GM21515 (cell line): ENCODE measurements around the gene BACH2.
"Not testable (repeated sequence)": the region's sequence is repeated elsewhere in the genome, so short reads cannot be mapped to it uniquely, and the experiment has no call there.

ENCODE experiments used
- ATAC-seq: cut with Tn5 transposase; IDR thresholded peaks from one replicate; pipeline ENCODE4 v1.9.1; 2021; ENCODE audit not compliant: unreplicated experiment

The BACH2 gene

GRCh38 chr6:90039911-90040310 lies 256.7 kb downstream of the BACH2 start:
- no peak for ATAC-seq

GRCh38 chr6:90038961-90039653 lies 257.5 kb downstream of the BACH2 start:
- no peak for ATAC-seq

GRCh38 chr6:90036963-90037362 lies 259.7 kb downstream of the BACH2 start:
- ATAC-seq: no peak

- no peak for ATAC-seq
Observed at GRCh38 chr6:90035047-90035723, 261.5 kb downstream of the BACH2 start.

- no peak for ATAC-seq
Observed at GRCh38 chr6:90033746-90034271, 262.8 kb downstream of the BACH2 start.

- ATAC-seq: not testable (repeated sequence)
Observed at GRCh38 chr6:90032489-90033212, 264.0 kb downstream of the BACH2 start.

GRCh38 chr6:90028995-90029635 lies 267.5 kb downstream of the BACH2 start:
- ATAC-seq: no peak

- no peak for ATAC-seq
Observed at GRCh38 chr6:90028066-90028778, 268.4 kb downstream of the BACH2 start.

GRCh38 chr6:90026216-90026615 lies 270.4 kb downstream of the BACH2 start:
- ATAC-seq: no peak

GRCh38 chr6:90025523-90026061 lies 271.1 kb downstream of the BACH2 start:
- ATAC-seq: no peak

GRCh38 chr6:90024633-90025032 lies 272.0 kb downstream of the BACH2 start:
- no peak for ATAC-seq

GRCh38 chr6:90021711-90022110 lies 274.9 kb downstream of the BACH2 start:
- ATAC-seq: no peak

- ATAC-seq: no peak
Observed at GRCh38 chr6:90020746-90021145, 275.9 kb downstream of the BACH2 start.

GRCh38 chr6:90019216-90019615 lies 277.4 kb downstream of the BACH2 start:
- ATAC-seq: no peak

- ATAC-seq: no peak
Observed at GRCh38 chr6:90015883-90016282, 280.8 kb downstream of the BACH2 start.

- ATAC-seq: no peak
Observed at GRCh38 chr6:90008908-90009501, 287.6 kb downstream of the BACH2 start.

GRCh38 chr6:90008189-90008907 lies 288.3 kb downstream of the BACH2 start:
- no peak for ATAC-seq

- no peak for ATAC-seq
Observed at GRCh38 chr6:90005048-90005827, 291.4 kb downstream of the BACH2 start.

GRCh38 chr6:90004511-90004910 lies 292.1 kb downstream of the BACH2 start:
- no peak for ATAC-seq
